Measurements from ENCODE around the gene MYO3B.

- TF ChIP-seq CTCF (IDR thresholded peaks at IDR 0.05; ENCODE audit: insufficient read depth, low read length, poor library complexity, severe bottlenecking), result no peak
- no peak for TF ChIP-seq EZH2phosphoT487 (conservative IDR thresholded peaks at IDR 0.05; ENCODE audit: low read length)
Measured at GRCh38 chr2:170454471-170455372, 276.8 kb downstream of the MYO3B start.

Measured in SU-DHL-6 (cell line).